ENCODE data around the gene SCN7A.

DNA sequence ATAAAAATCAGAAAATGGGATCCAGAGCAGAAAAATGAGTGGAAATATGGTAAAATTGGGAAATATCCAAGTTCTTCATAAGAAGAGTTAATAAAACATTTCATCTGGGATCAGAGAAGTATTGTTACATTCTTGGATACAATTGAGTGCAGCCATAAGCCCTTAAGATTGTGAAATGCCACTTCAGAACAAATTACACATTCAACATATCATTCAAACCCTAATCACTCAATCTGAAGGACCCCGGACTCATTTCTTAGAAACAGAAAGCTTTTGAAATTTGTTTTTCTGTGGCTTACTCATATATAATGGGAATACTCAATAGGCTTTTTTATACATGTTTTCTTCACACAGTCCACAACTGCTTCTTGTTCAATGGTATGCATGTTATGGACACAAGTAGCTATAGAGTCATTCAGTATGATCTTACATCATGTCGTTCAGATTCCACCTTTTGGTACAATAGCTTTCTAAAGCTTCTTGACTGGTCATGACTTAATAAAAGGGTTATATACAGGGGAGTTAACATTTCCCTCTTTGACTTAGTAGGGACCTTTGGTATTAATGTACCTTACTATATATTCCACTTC, 39.9 kb downstream of the SCN7A start:
- TF ChIP-seq, protein P1, sequence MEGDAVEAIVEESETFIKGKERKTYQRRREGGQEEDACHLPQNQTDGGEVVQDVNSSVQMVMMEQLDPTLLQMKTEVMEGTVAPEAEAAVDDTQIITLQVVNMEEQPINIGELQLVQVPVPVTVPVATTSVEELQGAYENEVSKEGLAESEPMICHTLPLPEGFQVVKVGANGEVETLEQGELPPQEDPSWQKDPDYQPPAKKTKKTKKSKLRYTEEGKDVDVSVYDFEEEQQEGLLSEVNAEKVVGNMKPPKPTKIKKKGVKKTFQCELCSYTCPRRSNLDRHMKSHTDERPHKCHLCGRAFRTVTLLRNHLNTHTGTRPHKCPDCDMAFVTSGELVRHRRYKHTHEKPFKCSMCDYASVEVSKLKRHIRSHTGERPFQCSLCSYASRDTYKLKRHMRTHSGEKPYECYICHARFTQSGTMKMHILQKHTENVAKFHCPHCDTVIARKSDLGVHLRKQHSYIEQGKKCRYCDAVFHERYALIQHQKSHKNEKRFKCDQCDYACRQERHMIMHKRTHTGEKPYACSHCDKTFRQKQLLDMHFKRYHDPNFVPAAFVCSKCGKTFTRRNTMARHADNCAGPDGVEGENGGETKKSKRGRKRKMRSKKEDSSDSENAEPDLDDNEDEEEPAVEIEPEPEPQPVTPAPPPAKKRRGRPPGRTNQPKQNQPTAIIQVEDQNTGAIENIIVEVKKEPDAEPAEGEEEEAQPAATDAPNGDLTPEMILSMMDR (IDR thresholded peaks at IDR 0.05): no peak
- no peak for TF ChIP-seq POLR2A (IDR thresholded peaks at IDR 0.05)
